ENCODE results near the gene FBN1.

- TF ChIP-seq CTCF (IDR thresholded peaks at IDR 0.05), result no peak
- no peak for TF ChIP-seq TEAD4 (CRISPR knock-in tag; IDR thresholded peaks at IDR 0.05)
- no peak for TF ChIP-seq ZNF512 (CRISPR knock-in tag; IDR thresholded peaks at IDR 0.05; ENCODE audit: borderline replicate concordance)
- no peak for TF ChIP-seq ZNF416 (CRISPR knock-in tag; IDR thresholded peaks at IDR 0.05)
- TF ChIP-seq E2F1 (CRISPR knock-in tag; IDR thresholded peaks at IDR 0.05), result no peak
Observed at GRCh38 chr15:48616216-48616615, 29.3 kb downstream of the FBN1 start.

Measured in WTC11 (cell line).